GM19395 (cell line): ENCODE results near the gene SDR39U1.

Source experiments
- ATAC-seq: cut with Tn5 transposase; IDR thresholded peaks from one replicate; pipeline ENCODE4 v1.9.1; 2021; ENCODE audit warnings: mild to moderate bottlenecking, moderate library complexity; ENCODE audit not compliant: unreplicated experiment

Gene SDR39U1

DNA sequence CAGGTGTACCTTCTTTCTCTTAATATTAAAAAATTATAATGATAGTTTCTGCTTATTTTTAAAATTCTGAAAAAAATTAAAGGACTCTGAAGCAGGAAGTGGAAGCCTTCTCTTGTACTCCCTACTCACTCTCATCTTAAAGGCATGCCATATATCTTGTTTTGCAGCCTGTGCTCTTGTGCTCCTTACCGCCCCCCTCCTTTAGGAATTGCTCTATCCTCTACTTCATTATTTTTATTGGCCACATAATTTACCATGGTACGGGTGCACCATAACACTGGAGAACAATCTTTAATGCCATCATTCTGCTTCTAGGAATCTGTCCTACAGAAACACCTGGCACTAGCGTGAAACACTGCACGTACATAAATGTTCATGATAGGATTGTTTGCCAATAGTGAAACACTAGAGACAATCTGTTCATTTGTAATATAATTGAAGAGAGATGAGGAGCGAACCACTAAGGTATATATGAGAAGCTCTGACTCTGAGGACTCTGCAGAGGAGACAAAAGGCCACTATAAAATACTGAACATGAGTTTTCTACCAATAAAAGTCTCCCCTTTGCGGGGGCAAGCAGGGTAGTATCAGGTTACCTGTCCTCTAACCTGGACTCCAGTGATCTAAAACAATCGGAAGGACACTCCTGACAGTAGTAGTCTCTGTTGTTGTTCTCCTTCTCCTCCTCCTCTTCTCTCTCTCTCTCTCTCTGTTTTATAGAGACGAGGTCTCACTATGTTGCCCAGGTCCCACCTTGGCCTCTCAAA, 50.1 kb downstream of the SDR39U1 start:
- ATAC-seq: no peak

DNA sequence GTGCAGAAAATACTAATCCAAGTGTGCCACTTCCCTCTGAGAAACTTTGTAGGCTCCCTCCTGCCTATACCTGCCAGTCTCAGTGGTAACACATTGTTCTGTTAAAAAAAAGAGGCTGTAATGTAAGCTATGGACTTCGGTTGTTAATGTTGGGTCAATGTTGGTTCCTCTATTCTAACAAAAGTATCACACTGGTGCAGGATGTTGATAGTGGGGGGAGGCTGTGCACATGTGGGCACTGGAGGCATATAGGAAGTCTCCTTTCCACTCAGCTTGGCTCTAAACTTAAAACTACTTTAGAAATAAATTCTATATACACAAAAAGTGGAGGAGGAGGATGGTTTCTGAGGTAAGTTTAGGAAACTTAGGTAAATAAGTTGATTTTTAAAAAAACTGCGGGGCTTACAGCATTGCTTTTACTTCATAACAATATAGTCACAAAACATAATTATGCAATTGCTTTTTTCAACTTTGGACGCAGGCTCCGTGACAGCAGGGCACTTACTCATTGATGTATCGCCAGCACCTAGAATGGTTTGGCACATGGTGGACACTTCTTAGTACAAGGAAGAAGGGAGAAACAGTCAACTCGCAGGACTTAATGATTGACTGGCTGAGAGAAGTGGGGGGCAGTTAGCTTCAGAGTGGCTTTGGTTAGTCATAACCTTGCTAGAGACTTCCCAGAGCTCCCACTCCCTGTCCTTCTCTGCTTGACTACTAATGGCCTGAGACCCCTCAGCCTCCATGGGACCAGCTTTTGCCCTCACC, 51.7 kb downstream of the SDR39U1 start:
- ATAC-seq: no peak
